Mesendoderm (in vitro differentiated cells): ENCODE measurements around the gene CPPED1.
A peak's percentile ranks its signal among the peaks of the same experiment; 100 is the strongest.
"Not testable (repeated sequence)": the region's sequence is repeated elsewhere in the genome, so short reads cannot be mapped to it uniquely, and the experiment has no call there.

Source experiments
- DNase-seq: peaks from one replicate; pipeline ENCODE4 v3.0.0; 2013
- H2AK5ac ChIP-seq: 2 replicates; pipeline ENCODE4 v1.6.1; 2013; ENCODE audit warnings: low read length, inconsistent platforms
- H2BK120ac ChIP-seq: 2 replicates; pipeline ENCODE4 v1.6.1; 2013; ENCODE audit warnings: low read depth, mild to moderate bottlenecking, low read length, moderate library complexity, mixed read lengths
- H2BK15ac ChIP-seq: replicated peaks from 2 replicates; pipeline ENCODE4 v1.6.1; 2013; ENCODE audit warnings: low read depth, mild to moderate bottlenecking, moderate library complexity
- H2BK5ac ChIP-seq: 2 replicates; pipeline ENCODE4 v1.6.1; 2013; ENCODE audit warnings: low read length, inconsistent platforms
- H3K18ac ChIP-seq: 2 replicates; pipeline ENCODE4 v1.6.1; 2013; ENCODE audit warnings: mild to moderate bottlenecking, low read length, mixed read lengths
- H3K23ac ChIP-seq: one replicate; pipeline ENCODE4 v1.6.1; 2013; ENCODE audit warnings: low read length
- H3K27ac ChIP-seq: 2 replicates; pipeline ENCODE4 v1.5.1; 2013; ENCODE audit warnings: low read depth, mild to moderate bottlenecking, inconsistent platforms, low read length, moderate library complexity
- H3K27me3 ChIP-seq: 2 replicates; pipeline ENCODE4 v1.6.1; 2013; ENCODE audit warnings: low read length, control low read depth, mild to moderate bottlenecking, inconsistent platforms; ENCODE audit not compliant: insufficient read depth, poor library complexity
- H3K36me3 ChIP-seq: 2 replicates; pipeline ENCODE4 v1.6.1; 2013; ENCODE audit warnings: low read length, inconsistent platforms; ENCODE audit not compliant: control insufficient read depth, insufficient read depth
- H3K4ac ChIP-seq: one replicate; pipeline ENCODE4 v1.6.1; 2013; ENCODE audit warnings: low read depth, mild to moderate bottlenecking, low read length, moderate library complexity
- H3K4me1 ChIP-seq: 2 replicates; pipeline ENCODE4 v1.6.1; 2013; ENCODE audit warnings: low read depth, low read length, inconsistent platforms; ENCODE audit not compliant: control insufficient read depth
- H3K4me2 ChIP-seq: 2 replicates; pipeline ENCODE4 v1.6.1; 2013; ENCODE audit warnings: low read length
- H3K4me3 ChIP-seq: 2 replicates; pipeline ENCODE4 v1.5.1; 2013; ENCODE audit warnings: mild to moderate bottlenecking, low read length
- H3K56ac ChIP-seq: one replicate; pipeline ENCODE4 v1.6.1; 2013; ENCODE audit warnings: low read length
- H3K79me1 ChIP-seq: 2 replicates; pipeline ENCODE4 v1.6.1; 2013; ENCODE audit warnings: low read length, inconsistent platforms
- H3K79me2 ChIP-seq: 2 replicates; pipeline ENCODE4 v1.6.1; 2013; ENCODE audit warnings: mild to moderate bottlenecking, low read length; ENCODE audit not compliant: control insufficient read depth, insufficient read depth
- H3K9ac ChIP-seq: 2 replicates; pipeline ENCODE4 v1.6.1; 2013; ENCODE audit warnings: low read length, inconsistent platforms
- H4K5ac ChIP-seq: one replicate; pipeline ENCODE4 v1.6.1; 2013; ENCODE audit warnings: low read length
- H4K8ac ChIP-seq: one replicate; pipeline ENCODE4 v1.6.1; 2013; ENCODE audit warnings: low read depth, mild to moderate bottlenecking, control low read depth, low read length, moderate library complexity
- WGBS: extraction: QIAGEN DNeasy Blood & Tissue Kit; methylation state at CpG from one replicate; pipeline ENCODE4 v1.1.7; 2013; ENCODE audit warnings: low lambda C conversion rate, missing lambda C conversion rate; ENCODE audit not compliant: insufficient coverage; ENCODE audit errors: extremely low coverage; 5-methylcytosine and 5-hydroxymethylcytosine counted together

The CPPED1 gene

DNA sequence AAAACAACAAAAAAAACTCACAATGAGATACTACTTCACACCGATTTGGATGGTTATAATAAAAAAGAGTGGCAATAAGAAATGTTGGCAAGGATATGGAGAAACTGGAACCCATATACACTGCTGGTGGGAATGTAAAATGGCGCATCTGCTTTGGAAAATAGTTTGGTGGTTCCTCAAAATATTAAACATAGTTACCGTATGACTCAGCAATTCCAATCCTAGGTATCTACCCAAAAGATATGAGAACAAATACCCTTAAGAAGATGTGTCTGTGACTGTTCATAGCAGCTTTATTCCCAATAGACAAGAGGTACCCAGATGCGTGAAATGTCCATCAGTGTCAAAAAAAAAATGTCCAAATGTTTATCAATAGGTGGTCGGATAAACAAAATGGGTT, 7.2 kb downstream of the CPPED1 start:
- Histone ChIP-seq H4K8ac (no peak overlapping the region), H3K27me3 (no peaks in the 10 kb centered on the region), H2BK5ac (no peak overlapping the region), H2BK120ac (no peak overlapping the region), H3K4me2 (no peak overlapping the region), H3K4me1 (peaks cover 9% of the 10 kb centered on the region), H3K4me3 (no peak overlapping the region), H3K18ac (no peak overlapping the region), H3K79me2 (no peaks in the 10 kb centered on the region), H2BK15ac (no peak overlapping the region), H4K5ac (no peak overlapping the region), H3K23ac (no peak overlapping the region), H2AK5ac (no peak overlapping the region), H3K27ac (no peak overlapping the region), H3K9ac (no peak overlapping the region), H3K36me3 (no peaks in the 10 kb centered on the region), H3K4ac (no peak overlapping the region), H3K79me1 (peaks cover 2% of the 10 kb centered on the region), H3K56ac (no peak overlapping the region)
- WGBS, result no CpG with 5 or more reads among the region's 5 CpGs
- no peak for DNase-seq

DNA sequence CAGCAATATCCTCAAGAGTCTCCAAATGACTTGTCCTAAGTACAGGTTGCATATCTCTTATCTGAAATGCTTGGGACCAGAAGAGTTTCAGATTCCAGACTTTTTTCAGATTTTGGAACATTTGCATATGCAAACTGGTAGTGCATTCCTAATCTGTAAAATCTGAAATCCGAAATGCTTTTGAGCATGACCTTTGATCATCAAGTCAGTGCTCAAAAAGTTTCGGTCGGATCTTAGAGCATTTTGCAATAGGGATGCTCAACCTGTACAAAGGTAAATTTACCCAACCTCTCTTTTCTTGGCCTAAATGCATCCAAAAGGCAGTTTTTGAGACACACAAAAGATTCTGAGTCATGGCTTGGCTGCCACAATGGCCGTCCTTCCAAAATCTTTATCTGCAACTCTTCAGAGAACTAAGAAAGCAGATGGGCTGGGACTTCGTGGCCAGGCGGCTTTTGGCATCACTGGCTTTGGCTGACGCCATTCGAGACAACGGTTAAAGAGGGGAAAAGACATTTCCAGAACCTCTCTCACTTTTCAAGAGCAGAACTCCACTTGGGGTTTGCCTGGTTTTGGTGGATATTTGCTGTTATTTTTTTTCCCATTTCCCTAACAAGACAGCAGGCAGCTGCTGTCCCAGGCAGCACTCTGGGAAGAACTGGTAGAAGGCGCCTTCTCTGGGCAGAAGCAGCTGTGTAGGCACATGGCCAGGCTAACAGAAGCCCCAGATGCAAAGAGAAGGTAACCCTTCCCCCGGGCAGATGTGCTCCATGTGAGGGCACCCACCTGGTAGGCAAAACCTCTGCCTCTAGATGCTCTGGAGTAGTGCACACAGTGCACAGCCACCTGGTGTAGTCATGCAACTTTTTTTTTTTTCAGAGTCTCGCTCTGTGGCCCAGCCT, 8.9 kb downstream of the CPPED1 start:
- Histone ChIP-seq H3K27ac (no peak overlapping the region), H2AK5ac (no peak overlapping the region), H3K9ac (no peak overlapping the region), H2BK15ac (no peak overlapping the region), H3K27me3 (no peaks in the 10 kb centered on the region), H2BK5ac (no peak overlapping the region), H3K18ac (no peak overlapping the region), H4K5ac (no peak overlapping the region), H4K8ac (no peak overlapping the region), H3K23ac (no peak overlapping the region), H3K36me3 (no peaks in the 10 kb centered on the region), H3K79me1 (peaks cover 2% of the 10 kb centered on the region), H2BK120ac (no peak overlapping the region), H3K4me2 (no peak overlapping the region), H3K79me2 (no peaks in the 10 kb centered on the region), H3K4me3 (no peak overlapping the region), H3K4ac (no peak overlapping the region), H3K4me1 (peaks cover 9% of the 10 kb centered on the region), H3K56ac (no peak overlapping the region)
- no CpG with 5 or more reads among the region's 12 CpGs for WGBS
- no peak for DNase-seq

DNA sequence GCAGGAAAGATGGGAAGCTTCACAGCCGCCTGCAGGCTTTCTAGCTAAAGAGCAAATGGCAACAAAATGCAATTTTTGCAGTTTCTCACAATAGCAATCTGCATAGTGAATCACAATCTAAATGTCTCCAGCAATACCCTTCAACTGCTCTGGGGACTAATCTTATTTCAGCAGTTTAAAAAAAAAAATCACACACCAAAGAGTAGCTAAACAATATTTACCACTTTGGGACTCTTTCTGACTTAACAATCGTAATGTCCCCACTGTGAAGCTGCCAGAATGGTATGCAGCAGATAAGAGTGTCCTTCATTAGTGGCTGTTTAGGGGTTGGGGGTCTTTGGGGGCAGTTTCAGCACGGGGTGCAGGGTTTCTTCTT, 9.8 kb downstream of the CPPED1 start:
- Histone ChIP-seq H2BK15ac (no peak overlapping the region), H3K23ac (no peak overlapping the region), H3K79me2 (no peaks in the 10 kb centered on the region), H2AK5ac (no peak overlapping the region), H3K79me1 (peaks cover 2% of the 10 kb centered on the region), H3K4me3 (no peak overlapping the region), H3K36me3 (no peaks in the 10 kb centered on the region), H3K4me1 (peaks cover 9% of the 10 kb centered on the region), H3K4ac (no peak overlapping the region), H3K27me3 (no peaks in the 10 kb centered on the region), H3K18ac (no peak overlapping the region), H2BK5ac (no peak overlapping the region), H2BK120ac (no peak overlapping the region), H3K9ac (no peak overlapping the region), H4K5ac (no peak overlapping the region), H3K4me2 (no peak overlapping the region), H4K8ac (no peak overlapping the region), H3K56ac (no peak overlapping the region), H3K27ac (no peak overlapping the region)
- DNase-seq, result no peak
- WGBS, result no CpG with 5 or more reads among the region's 3 CpGs

DNA sequence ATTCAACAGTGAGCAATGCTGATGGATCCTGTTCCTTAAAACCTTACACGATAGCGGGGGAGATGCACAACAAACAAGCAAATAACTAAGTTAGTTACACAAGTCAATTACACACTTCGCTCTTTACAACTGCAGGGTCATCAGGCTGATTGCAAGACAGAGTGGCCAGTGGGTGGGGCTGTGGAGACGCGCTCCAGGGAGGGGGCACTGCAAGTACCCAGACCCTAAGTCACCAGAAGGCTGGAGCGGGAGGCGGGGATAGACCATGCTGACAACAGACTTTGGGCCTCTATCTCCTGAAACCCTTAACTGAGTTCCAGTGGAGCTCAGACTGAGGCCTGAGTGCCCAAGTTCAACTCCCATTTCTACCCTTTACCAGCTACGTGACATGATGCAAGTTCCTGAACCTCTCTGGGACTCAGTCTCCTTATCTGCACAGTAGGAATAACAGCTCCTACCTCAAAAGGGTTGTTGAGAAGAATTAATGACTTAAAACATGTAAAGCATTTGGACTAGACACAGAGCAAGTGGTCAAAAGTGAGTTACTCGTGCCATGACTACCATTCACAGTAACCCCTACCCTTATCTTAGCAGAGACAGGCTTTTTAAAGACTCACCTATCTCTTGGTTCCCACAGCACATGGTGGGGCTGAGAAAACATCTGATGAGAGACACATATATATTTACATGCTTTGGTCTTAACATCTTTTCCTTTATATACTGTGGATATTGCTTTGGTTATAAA, 10.4 kb downstream of the CPPED1 start:
- peak; percentile 64 for DNase-seq
- Histone ChIP-seq H3K23ac (no peak overlapping the region), H3K79me2 (no peaks in the 10 kb centered on the region), H3K4me2 (no peak overlapping the region), H3K9ac (no peak overlapping the region), H2AK5ac (peak overlapping the region; percentile 74), H4K5ac (no peak overlapping the region), H2BK120ac (no peak overlapping the region), H2BK5ac (no peak overlapping the region), H3K36me3 (no peaks in the 10 kb centered on the region), H4K8ac (no peak overlapping the region), H3K18ac (no peak overlapping the region), H3K4me3 (no peak overlapping the region), H3K27ac (no peak overlapping the region), H3K79me1 (peaks cover 2% of the 10 kb centered on the region), H3K27me3 (no peaks in the 10 kb centered on the region), H2BK15ac (no peak overlapping the region), H3K4me1 (peaks cover 9% of the 10 kb centered on the region), H3K56ac (no peak overlapping the region), H3K4ac (no peak overlapping the region)
- no CpG with 5 or more reads among the region's 9 CpGs for WGBS

GRCh38 chr16:12792528-12792927, 11.2 kb downstream of the CPPED1 start:
- H4K5ac ChIP-seq, H3K9ac ChIP-seq, H2AK5ac ChIP-seq, H3K18ac ChIP-seq, H3K27me3 ChIP-seq, H3K79me1 ChIP-seq, DNase-seq, H3K4me1 ChIP-seq, H2BK15ac ChIP-seq, H3K36me3 ChIP-seq, H3K79me2 ChIP-seq, H2BK120ac ChIP-seq, H3K27ac ChIP-seq, H2BK5ac ChIP-seq, H4K8ac ChIP-seq, H3K4me3 ChIP-seq, H3K4me2 ChIP-seq, H3K23ac ChIP-seq, H3K4ac ChIP-seq, H3K56ac ChIP-seq: not testable (repeated sequence)
- WGBS, result no CpG with 5 or more reads among the region's 5 CpGs
